ENCODE results near the gene USP25. TPM values are rescaled to one million over a fixed set of nuclear protein-coding genes. Genes with fewer than 3 reads are reported as not detected.
A peak's percentile ranks its signal among the peaks of the same experiment; 100 is the strongest.

The USP25 gene
- total RNA-seq, 1 donor from 2014 or later = 45.2 TPM

GRCh38 chr21:15929536-15929935 is 199.8 kb downstream of the USP25 start:
- DNase-seq (ENCODE audit: extremely low spot score, unreplicated experiment) = no peak
- Mint-ChIP-seq H3K4me3 (ENCODE audit: unreplicated experiment) (no peak overlapping the region), H3K9me3 (ENCODE audit: unreplicated experiment) (no peaks in the 10 kb centered on the region), H3K27ac (ENCODE audit: unreplicated experiment) (no peak overlapping the region), H3K27me3 (ENCODE audit: unreplicated experiment) (no peaks in the 10 kb centered on the region), H3K36me3 (ENCODE audit: unreplicated experiment) (no peaks in the 10 kb centered on the region), H3K4me1 (ENCODE audit: unreplicated experiment) (peaks cover 6% of the 10 kb centered on the region)
- peak; percentile 11 for TF ChIP-seq CTCF (IDR thresholded peaks at IDR 0.05)
